ENCODE results near the gene RASD1.

Gene RASD1

DNA sequence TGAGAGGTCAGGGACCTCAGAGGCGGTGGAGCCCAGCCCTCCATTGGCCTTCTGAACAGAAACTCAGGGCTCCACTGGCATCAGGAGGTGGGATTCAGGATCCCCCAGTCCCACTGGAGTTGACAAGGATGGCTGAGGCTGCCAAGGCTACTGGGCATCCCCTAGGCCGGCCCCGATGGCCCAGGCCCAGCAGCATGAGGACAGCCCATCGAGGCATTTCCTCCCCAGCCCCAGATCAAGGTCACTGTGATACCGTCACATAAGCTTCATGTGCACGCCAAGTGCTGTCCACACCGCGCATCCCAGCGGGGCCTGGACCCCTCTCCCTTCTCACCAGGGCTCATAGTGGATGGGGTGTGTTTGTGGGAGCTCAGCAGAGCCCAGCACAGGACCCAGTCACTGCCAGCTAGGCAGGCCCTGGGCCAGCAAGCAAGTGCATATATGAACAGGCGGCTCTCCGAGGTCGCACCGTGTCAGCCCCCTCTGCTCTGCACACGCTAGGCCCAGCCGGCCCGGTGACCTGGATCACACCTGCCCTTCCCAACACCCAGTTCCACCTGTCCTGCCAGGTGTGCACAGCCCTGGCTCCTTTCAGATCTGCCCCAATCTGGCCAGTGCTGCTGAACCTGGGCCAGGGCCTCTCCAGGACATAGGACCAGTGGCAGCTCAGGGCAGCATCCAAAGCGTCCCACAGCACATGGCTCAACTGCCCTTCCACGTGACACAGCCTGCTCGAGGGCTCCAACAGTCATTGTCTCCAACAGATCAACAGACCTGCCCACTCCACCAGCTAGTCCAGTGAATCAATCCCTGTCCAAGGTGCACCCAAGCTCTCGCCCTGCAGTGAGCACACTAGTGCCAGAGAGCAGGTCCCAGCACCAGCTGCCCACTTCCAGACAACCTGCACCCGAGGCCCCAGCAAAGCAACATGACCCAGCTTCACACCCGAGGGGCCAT is 32.8 kb upstream of the RASD1 start:
- intact Hi-C loops (cut with DNase I) = no loop called here
- no peak for DNase-seq

DNA sequence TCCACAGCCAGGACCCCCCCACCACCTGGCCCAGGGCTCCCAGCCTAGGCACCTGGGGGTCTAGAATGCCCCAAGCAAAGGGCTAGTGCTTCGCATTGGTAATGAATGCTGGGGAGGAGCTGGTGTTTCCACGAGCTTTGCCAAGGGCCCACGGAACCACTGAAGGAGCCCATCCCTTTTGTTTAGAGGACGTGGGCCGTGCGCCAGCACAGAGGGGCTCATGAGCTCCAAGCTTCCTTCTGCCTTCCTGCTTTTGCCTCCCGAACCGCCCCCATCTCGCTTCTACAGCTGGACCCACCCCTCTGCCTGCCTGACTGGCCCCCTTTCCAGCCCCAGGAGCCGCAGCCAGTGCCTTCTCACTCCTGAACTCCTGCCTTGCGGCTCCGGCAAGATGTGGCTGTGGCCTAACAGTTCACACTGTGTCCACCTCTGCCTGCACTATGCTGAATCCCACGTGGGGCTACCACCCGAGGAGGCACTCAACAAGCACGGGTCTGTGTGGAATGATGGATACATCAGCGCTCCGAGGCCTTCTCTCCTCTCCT is 31.8 kb upstream of the RASD1 start:
- intact Hi-C loops (cut with DNase I) = no loop called here
- no peak for DNase-seq

DNA sequence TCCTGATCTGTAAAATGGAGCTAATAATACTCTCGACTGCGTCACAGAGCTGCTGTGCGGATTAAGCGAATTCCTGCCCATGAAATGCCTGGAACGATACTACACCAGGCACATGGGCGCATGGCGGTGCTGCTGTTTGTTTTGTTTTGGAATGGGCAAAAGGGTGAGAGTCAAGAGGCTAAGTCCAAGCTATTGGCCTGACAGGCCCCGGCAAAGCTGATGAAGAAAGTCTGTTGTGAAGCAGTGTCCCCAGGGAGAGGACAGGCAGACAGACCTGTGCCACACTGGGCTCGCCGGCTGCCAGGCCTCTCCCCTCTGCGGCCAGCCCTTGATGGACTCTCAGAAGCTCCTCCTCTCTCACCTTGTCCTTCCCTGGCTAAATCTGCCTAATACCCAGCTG is 31.3 kb upstream of the RASD1 start:
- intact Hi-C loops (cut with DNase I) = no loop called here
- DNase-seq = no peak

DNA sequence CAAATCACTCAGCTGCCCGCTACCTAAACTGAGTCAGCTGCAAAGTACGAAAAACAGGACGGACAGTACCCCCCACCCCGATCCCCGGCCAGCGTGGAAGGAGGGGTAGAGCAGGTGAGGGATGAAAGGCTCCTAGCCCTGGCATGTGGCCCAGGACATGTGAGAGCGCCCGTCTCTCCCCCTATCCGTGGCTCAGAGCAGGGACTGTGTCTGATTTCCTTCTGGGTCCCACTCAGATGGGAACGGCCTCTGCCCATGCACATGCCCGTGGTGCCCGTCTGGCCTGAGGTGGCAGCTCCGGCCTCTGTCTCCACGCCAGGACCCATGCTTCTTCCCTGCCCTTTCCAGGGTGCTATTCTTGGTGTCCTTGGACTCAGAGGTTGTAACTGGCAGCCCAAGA is 30.2 kb upstream of the RASD1 start:
- no peak for DNase-seq

DNA sequence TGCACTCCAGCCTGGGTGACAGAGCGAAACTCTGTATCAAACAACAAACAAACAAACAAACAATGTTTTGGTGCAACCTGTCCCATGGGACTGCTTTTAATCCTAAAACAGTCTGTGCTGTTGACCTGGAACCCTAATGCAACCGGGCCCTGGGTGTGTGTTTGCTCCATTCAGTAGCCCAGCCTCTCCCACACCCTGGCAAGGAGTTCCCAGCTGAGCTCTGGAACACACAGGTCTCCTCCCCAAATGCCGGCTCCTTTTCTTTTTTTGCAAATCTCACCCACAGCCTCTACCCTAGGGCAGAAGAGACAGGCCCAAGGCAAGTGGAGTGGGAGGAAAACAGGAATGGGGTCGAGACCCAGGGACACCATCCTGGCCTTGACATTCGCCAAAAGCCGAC is 29.8 kb upstream of the RASD1 start:
- no peak for DNase-seq
- intact Hi-C loops (cut with DNase I) = no loop called here

More for the DNA sequence above, 30.2 kb upstream of the RASD1 start:
- intact Hi-C loops (cut with DNase I) = no loop called here

DNA sequence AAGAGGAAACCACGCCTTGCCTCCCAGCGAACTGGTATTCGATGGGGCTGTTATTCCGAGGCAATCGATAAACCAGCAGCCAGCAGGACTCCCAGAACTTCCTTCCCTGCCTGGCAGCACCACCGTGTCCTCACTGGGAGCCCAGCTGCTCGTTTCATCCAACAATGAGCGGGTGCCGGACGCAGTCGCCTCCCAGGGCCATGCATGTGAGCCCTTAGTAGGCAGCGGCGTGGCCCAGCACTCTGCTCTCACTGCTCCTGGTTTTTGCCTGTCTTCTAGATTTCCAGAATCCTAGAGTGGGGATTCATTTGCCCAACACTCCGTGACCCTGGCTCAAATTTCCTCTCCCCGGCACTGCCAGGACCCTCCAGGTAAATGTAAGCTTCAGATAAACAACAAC is 29.1 kb upstream of the RASD1 start:
- DNase-seq = peak in 1 of 42 donors; percentile 47
- intact Hi-C loops (cut with DNase I) = no loop called here

DNA sequence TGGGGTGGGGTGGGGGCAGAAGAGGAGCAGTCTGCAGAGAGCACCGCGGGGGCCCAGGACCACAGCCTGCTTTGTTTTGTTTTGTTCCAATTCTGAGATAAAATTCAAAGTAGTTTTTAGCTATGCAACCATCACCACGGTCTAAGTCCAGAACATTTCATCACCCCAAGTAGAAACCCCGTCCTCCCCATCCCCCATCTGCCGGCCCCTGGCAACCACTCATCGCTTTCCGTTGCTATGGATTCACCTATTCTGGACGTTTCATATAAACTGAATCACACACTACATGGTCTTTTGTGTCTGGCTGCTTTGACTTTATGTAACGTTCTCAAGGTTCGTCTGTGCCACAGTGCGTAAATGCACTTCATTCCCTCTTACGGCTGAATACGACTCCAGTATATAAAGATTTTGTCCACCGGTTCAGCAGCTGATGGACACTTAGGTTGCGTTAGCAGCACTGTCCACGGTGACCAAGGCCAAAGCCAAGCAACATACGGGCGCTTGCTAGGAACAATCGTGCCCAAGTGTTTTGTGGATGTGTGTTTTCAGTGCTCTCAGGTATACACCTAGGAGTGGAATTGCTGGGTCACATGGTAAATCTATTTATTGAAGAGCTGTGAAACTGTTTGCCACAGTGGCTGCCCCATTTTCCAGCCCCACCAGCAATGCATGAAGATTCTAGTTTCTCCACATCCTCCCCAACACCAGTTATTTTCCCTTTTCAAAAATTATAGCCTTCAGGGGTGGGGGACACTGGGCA is 27.7 kb upstream of the RASD1 start:
- no peak for DNase-seq
- intact Hi-C loops (cut with DNase I) = no loop called here

DNA sequence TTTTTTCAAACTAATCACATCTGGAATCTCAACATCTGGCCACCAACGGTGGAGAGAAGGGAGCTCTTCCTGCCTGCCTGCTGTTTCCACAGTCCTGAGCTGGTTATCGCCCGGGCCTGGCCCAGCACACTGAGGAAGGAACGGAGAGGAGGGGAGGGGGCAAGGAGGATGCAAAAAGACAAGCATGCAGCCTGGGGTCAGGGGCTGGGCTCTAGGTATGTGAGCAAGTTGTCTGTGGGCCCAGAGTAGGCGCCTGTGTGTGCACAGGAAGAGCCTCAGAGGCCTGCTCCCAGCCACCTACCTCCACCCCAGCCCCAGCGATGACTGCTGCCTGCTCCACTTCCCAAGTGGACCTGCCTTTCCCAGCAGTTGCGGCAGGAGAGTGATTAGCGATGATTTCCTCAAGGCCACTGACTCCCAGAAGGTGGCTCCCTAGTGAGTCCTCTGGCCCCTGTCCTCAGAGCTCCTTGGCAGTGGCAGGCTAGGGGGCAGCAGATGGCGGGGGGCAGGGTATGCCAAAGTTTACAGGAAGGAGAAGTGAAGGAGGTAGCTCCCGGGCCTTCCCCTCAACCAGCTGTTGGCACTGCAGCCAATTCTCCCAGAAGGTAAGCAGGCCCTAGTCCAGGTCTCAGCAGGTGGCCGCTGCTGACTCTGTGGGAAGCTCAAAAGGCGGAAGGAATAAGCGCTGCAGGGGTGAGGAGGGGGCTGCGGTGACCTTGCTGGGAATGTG is 27.0 kb upstream of the RASD1 start:
- no peak for DNase-seq
- intact Hi-C loops (cut with DNase I) = no loop called here

DNA sequence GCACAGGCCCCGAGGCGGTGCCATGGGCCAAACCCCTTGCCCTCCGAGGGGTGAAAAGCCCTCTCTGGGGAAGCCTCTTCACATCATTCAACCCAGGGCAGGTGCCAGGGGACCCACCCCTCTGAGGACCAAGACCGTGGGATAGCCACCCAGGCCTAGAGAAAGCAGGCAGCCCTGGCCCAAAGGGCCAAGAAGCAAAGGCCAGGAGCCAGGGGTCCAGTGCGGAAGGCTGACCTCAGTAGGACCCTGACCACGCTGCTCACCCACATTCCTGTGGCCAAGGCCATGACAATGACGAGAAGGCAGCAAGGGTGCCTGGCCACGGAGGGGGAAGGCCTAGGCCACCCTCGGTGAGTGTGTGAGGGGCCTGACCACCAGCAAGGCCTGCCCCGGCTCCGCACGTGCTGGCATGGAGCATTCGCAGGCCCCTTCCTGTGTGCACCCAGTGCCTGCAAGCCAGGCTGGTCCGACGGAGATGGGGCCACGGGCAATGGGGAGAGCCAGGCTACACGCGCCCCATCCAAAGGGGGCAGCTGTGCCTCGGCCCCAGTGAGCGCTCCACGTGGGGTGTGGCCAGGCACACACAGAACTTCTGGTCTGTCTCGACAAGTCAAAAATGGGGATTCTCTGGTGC is 24.5 kb upstream of the RASD1 start:
- no peak for DNase-seq
- intact Hi-C loops (cut with DNase I) = no loop called here

DNA sequence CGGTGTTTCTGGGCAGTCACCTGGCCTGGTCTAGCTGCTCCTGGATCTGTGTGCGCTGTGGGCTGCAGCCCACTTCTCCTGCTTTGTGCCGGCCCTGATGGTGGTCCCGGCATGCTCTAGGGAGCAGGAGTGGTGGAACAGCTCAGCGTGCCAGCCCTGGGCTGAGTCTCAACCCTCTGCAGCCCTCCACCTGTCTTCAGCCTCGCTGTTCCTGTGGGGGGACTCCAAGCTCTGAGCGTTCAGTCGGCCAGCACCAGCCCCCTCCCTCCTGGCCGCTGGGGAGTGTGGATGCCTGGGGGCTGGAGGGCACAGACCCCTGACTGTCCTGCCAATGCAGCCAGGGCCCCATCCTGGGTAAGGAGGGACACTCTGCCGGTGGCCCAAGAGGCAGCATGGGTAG is 23.7 kb upstream of the RASD1 start:
- intact Hi-C loops (cut with DNase I) = no loop called here
- DNase-seq = no peak

DNA sequence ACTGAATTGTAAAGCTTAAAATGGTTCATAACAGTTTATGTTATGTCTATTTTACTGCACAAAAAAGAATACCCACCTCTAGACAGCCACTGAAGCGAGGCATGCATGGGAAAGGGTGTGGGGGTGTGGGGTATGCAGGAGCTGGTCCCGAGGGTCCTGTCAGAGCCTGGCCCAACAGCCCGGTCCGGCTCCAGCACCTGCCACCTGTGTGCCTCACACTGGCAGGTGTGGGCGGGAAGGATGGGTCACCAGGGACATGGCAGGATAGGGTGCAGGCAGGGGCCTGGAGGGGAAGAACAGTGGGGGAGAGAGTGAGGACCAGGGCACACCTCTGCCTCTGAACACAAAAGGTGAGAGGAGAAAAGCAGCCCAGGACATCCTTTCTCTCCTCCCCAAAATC is 22.8 kb upstream of the RASD1 start:
- no peak for DNase-seq
- intact Hi-C loops (cut with DNase I) = no loop called here

DNA sequence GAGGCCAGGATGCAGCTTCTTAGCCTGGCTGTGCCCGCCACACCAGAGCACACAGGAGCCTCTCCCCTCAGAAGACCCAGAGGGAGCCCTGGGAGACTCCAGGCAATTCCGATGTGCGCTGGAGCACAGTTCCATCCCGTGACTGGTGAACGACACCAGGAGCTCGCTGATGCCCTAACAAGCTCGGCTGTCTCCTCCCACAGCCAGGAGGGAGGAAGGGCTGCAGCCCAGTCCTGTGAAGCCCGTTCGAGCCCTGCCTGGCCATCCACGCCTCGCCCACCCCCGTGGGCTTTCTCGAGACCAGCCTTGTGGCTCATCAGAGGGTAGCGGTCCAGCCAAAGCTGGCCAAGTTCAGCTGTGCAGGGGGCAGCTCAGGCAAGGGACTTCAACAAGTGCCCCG is 21.8 kb upstream of the RASD1 start:
- intact Hi-C loops (cut with DNase I) = no loop called here
- DNase-seq = no peak

DNA sequence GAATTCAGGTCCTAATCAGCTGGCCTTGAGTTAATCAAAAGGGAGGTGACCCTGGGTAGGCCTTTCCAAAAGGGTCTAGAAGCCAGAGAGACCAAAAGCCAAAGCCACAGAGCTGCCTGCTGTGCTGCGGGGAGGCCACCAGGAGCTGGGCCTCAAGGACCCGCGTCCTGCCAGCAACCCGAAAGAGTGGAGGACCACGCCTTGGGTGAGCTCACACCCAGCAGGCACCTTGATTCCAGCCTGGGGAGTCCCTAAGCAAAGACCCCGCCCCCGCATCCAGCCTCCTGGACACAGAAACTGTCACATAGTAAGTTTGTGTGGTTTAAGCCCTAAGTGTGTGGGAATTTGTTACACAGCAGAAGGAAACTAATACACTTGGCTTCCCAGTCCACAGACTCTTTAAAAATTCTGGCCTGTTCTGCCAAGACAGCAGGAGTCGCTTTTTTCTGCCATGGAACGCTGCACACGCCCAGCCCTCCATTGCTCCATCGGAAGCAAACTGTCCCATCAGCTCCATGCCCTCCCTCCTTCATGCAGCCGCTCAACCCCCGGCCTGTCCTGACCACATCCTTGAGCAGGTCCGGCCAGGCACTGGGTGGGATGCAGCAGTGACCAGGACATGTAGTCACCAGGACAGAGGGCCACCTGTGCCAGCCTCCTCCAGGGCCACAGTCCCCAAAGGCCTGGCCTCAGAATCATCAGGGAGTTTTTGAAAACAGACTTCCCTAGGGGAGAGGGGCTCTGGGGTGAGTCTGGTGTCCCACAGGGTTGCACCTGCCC is 20.9 kb upstream of the RASD1 start:
- intact Hi-C loops (cut with DNase I) = no loop called here
- no peak for DNase-seq

DNA sequence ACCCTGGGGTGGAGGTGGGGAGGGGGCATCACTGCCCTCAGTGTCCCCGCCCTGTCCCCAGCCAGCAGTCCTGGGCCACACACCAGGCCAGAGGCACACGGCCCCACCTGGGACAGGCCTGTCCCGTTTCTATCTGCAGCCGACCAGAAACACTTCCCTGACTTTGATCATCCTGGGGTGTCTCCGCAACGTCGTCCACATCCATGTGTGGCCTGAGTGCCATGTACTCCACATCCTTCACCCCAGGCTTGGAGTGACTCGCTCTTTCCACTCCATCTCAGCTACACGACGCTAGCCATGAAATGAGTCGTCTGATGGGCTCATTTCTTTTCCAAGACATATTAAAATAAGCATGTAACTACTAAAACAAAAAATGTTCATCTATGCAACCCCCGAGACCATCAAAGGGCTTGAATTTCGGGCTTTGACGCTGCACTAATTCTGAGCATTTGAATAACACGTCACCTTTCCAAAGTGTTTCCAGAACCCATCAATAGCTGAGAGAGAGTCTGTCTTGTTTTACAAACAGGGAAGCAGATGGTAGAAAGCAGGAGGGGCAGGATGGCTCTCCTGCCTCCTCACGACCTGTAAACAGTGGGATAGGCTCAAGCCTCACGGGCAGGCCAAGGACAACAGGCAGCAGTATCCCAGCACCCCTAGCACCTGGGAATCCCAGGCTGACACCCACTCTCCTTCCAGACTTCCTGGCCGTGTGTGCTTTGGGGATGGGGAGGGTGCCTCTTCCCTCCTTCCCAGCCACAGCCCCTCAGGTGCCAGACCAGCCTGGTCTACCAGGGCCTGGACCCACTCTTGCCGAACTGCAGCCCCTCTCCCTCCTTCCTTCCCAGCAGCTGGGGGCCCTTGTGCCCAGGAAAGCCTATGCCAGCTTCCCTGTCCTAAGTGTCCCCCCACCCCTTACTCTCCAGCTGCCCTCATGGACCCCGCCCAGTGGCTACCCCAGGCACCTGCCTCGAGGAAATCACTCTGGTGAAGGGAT is 20.0 kb upstream of the RASD1 start:
- no peak for DNase-seq
- intact Hi-C loops (cut with DNase I) = no loop called here

DNA sequence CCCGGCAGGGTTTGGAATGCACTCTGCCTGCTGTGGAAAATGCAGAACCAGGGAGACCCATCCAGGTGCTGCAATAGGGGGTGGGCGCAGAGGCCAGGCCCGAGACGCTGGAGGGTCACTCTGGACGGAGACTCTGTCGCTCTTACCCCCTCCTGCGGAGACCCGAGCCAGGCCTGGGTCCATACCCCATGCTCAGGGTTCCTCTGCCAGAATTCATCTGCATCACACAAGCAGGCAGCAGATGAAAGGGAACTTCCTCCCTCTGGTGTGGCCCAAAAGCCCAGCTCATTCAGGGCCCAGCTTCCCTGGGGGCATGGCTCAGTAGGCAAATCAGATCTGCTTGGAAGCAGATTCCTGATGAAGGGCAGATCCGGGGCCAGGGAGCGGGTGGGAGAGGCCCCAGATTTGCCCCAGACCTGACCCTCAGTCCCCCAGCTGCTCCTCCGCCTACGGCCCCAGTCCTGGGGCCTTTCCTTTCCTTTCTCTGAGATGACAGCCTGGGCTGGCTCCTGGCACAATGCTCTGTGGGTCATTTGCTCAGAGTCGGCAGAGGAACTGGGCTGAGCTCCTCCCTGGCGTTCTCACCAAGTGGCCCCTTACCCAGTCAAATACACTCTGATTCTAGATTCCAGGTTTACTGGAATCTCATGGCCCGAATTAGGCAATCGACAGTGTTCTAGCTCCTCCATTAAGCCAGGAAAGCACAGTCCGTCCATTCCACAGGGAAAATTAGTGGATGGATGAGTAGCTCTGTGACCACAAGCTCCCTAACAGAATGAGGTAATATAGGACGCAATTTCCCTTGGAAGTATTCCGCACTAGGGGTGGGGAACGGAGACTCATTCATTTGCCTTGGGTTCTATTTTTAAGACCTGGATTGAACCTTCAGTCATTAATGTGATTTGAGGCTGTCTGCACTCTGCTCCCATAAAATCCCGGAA is 19.1 kb upstream of the RASD1 start:
- intact Hi-C loops (cut with DNase I) = no loop called here
- DNase-seq = no peak

DNA sequence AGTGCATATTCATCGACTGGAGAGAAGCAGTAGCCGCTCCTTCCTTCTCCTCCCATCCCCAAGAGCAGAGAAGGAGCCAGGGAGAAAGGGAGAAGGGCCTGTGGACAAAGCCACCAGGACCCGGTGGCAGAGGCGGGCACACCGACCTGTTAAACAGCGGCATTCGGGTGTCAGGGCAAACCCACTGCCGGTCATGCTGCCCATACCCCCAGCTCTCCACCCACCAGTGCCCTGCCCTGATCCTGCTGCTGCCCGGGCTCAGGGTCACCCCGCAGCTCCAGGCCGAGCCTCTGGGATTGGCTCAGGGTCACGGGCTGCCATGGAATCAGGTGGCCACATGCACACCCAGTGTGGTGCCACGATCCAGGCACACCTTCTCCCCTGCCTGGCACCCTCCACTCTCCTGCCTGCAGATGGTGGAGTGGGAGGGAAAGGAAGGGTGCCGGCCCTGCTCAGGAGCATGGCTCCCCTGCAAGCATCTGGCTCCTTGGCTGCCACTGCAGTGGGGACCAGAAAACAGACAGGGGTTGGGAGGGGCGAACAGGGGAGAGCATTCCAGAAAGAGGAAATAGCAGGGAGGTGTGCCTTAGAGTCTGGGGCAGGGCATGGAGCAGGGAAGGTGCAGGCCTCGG is 18.3 kb upstream of the RASD1 start:
- no peak for DNase-seq
- intact Hi-C loops (cut with DNase I) = no loop called here

All from head of caudate nucleus (tissue), 42 donors.